Fibroblast of skin of abdomen (primary cell): ENCODE measurements around the gene KIAA0825.
"Not testable (repeated sequence)": the region's sequence is repeated elsewhere in the genome, so short reads cannot be mapped to it uniquely, and the experiment has no call there.

Source experiments
- DNase-seq: peaks from one replicate; pipeline ENCODE4 v3.0.0-alpha.2; 2013

Gene KIAA0825

DNA sequence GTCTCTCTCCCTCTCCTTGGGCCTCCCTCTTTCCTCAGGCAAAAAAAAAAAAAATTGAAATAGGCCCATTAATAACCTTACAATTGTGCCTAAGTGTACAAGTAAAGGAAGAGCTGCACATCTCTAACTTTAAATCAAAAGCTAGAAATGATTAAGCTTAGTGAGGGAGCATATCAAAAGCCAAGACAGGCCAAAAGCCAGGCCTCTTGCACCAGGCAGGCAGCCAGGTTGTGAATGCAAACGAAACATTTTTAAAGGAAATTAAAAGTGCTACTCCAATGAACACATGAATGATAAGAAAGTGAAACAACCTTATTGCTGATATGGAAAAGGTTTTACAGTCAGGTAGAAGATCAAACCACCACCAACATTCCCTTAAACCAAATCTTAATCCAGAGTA, 383.4 kb downstream of the KIAA0825 start:
- DNase-seq: no peak

DNA sequence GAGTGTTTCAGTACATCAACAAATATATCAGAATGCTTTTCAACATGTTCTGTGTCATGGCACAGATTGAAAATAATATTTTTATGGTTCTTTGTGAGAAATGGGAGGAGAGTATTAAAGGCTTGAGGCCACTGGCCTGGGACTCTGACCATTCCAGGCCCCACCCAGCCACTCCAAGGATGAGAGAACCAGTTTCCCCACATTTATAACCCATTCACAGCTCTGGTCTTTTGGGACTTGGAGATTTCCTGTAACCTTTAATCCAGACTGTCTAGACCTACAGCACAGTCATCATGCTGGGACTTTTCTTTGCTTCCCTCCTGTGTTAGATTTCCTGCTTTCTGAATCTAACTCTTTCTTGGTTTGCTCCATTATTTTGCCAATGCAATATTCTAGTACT, 389.6 kb downstream of the KIAA0825 start:
- no peak for DNase-seq

DNA sequence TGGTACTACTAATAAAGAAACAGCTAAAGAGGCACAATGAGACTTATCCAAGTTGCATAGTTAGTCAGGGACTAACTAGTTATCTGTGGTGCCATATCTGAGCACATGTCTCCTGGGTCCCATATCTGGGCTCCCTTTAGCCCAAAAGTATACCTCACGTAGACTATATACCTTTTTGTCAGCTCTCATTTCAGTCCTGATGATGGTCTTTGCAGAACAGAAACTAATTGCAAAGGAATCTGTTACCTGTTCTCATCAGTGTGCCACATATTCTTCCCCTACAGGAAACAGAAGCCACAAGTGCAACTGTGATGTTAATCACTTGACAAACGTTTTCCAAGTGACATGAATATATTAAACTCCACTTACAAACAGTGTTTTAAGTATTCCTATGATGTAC, 395.2 kb downstream of the KIAA0825 start:
- DNase-seq: no peak

DNA sequence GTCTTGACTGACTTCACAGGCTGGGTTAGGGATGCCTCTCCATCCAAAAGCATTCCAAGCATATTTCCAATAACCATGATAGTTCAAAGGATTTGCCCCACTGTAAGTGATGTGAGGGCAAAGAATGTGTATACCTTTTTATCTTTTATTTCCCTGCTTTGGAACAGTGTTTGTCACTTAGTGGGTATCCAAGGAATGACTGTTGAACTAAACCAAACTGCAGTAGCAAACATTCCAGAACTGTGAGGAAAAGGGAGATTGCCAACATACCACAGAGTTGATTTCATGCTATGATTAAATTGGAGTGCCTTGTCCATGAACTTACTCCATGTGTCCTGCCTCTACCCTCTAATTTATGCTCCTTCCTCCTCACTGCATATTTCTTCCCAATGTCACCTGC, 400.0 kb downstream of the KIAA0825 start:
- peak; percentile 92 for DNase-seq

DNA sequence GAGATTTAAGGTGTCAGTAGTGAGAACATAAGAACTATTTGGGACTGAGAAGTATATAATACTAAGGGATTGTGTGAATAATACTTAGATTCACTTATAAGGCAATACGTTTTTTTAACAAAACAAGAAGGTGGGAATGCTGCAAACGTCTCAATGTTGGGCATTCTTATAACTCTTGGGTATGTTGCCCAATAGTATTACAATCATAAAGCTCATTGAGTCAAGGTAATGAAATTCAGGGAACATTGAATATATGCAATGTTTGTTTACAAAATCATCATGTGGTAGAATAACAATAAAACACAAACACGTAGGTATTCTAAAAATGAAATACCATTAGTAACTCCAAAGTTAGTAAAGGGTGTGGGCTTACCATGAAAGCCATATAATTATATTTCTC, 400.7 kb downstream of the KIAA0825 start:
- no peak for DNase-seq

DNA sequence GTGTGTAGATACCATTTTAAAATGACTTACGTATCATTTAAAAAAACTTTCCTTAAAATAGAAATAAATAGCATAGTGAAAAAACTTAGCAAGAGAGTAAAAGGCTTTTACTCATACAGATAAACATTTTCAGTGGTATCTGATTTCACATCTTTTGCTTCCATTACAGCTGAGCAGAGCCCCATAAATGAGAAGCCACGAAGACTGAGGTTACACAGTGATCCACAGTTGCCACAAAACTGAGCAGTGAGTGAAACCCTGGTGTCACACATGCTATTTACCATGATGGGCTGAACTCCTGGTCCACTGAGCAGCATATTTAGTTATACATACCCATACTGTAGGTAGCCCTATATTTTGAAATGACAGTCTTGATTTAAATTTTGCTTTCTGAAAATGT, 401.2 kb downstream of the KIAA0825 start:
- peak; percentile 6 for DNase-seq

DNA sequence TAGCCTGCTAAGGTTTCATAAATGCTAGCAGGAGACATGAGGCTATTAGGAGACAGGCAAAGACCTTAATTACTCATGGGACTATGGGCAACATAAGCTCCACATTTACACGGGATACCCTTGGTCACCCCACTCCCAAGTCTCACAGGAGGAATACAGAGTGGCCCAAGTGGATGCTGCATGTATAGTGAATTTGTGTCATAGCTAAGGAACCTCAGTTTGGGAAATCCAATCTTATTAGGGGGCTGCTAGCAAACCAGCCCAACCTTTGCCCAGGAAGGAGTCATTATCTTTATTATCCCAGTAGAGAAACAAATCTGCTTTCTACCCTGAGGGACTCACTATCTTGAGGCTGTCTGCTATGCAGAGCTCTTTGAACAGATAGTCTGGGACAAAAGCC, 405.9 kb downstream of the KIAA0825 start:
- DNase-seq: no peak

DNA sequence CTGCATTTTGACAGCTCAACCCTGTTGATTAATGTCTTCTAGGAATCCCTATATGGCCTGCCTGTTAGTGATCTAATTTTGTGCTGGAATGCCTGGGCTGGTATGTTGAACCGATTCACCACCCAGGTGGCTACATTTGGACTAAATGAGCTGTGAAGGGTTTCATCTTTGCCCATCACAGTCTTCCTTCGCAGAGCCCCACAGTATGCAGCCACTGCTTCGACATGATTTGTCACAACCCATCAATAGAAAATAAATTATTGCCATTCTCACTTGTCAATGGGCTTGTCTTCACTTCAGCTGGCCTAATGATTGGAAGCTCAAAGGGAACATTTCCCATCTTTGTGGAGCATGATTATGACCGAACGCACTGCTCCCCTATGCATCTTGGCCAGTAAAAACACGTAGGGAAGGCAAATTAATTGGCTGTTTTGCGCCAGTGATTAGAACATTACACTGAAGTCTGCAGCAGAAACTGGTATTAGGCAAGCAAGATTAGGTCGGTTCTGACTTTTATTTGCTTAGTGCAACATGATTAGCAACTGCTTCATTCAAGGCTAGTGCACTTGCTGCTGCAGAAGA, 408.5 kb downstream of the KIAA0825 start:
- peak; percentile 3 for DNase-seq

DNA sequence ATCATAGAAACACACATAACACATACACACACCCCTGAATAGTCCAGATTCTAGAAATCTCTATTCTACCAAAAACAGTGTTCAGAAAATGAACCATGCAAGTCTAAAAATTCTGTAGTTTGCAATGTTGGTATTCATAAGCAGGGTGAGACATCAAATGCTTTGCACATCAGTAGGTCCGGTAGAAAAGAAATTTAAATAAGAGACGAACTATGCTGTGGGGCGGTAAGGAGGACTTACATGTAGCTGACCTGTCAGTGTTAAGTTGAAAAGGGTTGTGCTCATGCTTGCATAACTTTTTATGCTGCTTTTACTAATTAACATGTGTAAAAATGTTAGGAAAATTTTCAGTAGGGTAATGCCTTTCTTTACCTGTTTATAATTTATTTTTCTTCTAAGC, 409.1 kb downstream of the KIAA0825 start:
- DNase-seq: no peak

DNA sequence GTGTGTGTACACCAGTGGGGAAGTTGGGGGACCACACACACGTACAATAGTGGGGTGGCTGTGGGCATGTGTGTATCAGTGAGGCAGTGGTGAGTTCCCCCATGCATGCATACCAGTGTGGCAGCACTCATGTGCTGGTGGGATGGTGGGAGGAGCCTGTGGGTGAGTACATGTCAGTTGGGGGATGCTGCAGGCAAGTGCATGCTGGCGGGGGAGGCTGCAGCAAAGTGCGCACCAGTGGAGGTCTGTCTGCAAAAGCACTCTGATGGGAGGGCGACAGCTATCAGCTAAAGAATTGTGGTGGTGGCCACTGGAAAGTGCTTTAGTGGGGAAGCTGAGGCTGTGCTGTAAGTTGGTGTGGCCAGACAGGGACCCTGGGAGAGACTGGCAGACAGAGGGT, 418.8 kb downstream of the KIAA0825 start:
- DNase-seq: no peak

DNA sequence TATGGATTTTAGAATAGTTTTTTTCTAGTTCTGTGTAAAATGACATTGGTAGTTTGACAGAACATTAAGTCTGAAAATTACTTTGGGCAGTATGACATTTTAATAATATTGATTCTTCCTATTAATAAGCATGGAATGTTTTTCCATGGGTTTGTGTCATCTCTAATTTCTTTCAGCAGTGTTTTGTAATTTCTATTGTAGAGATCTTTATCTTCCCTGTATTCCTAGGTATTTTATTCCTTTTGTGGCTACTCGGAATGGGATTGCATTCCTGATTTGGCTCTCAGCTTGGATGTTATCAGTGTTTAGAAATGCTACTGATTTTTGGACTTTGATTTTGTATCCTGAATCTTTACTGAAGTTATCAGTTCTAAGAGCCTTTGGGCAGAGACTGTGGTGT, 420.4 kb downstream of the KIAA0825 start:
- no peak for DNase-seq

DNA sequence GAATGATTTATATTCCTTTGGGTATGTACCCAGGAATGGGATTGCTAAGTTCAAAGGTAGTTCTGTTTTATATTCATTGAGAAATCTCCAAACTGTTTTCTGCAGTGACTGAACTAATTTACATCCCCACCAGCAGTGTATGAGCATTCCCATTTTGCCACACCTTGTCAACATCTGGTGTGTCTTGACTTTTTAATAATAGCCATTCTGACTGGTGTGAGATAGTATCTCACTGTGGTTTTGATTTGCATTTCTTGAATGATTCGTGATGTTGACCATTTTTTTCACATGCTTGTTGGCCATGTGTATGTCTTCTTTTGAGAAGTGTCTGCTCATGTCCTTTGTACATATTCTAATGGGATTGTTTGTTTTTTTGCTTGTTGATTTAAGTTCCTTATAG, 421.5 kb downstream of the KIAA0825 start:
- no peak for DNase-seq

DNA sequence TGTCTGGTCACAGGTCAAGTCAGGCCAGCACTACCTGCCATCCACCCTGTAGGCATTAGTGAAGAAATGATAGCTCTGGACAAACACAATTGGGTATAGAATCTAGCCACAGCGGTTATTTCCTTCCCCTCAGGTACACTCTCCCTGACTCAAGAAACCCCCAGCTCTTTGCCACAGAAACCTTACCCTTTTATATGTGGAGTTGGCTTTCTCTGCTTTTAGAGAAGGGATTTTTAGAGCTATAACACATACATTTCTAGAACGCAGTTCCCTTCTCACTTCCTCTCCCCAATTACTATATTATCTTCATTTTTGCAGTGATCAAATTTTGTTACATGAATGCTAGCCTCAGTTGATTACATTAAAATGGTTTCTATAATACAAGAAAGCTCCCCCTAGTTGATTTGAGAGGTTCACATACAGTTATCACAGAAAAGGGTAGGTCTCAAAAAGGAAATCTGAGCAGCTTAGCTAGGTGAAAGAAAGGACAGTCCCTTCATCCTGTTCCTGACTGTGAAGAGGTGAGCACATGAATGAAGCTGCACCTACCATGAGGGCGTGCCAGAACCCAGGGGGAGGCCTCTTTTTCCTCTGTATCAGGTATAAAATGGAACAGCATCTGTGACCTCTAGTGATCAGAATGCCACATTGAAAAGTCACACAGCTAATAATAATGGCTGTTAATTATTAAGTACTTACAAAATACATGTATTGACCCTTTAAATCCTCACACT, 425.6 kb downstream of the KIAA0825 start:
- DNase-seq: no peak

DNA sequence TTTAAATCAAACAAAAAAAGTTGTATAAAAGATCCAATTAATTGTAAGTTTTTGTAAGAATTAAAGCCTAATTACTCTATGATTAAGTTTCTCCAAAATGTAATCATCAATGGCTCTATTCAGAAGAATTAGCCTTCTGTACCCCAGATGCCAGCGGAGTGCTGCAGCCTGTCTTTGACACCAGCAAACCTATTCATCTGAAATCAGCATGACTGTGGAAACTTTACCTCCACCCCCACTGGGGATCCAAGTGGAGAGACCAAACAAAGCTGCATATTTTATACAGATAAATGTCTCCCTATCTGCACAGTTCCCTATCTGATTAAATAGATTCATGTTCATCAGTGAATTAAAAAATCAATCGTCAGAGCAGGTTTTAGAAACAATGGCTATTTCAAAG, 426.8 kb downstream of the KIAA0825 start:
- DNase-seq: no peak

DNA sequence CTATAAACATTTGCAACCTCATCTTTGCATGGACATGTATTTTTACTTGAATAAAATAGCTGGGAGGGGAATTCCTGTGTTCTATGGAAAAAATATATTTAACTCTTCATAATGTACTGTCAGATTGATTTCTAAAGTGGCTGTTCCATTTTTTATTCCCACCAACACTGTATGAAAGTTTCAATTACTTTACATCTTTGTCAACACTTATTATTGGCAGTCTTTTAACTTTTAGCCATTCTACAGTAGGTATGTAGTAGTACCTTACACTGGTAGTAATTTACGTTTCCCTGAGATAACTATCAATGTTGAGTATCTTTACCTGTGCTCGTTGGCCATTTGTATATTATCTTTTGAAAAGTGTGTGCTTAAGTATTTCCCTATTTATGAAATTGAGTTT, 429.7 kb downstream of the KIAA0825 start:
- DNase-seq: no peak

DNA sequence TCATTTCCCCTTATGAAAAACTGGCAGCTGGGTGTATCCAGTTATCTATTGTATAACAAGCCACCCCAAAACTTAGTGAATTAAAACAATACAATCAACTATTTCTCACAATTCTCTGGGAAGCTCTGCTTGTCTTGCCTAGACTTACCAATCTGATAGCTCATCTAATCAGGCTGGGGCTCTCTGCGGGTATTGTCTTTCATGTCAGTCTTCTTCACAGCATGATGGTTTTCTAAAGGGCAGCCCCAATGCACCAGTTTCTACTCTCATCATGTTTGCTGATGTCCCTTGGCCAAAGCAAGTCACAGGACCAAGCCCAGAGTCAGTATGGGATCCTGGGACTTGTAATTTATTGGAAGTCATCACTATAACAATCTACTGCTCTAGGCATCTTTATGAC, 433.5 kb downstream of the KIAA0825 start:
- no peak for DNase-seq

DNA sequence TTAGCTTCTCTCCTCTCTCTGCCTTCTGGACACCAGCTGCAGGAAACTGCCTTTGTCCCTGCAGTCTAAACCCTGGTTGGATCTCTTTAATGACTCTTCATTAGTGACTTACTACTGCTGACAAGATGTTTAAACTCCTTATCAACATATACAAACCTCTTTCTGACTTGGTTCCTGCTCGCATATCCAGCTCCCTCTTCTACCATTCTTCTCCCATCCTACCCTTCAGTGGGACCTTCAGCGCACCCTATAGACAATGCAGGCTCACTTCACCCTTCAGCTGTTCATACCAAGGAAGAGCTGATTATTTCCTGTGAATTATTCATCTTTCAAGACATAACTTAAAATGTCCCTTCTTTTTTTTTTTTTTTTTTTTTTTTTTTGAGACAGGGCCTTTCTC, 436.5 kb downstream of the KIAA0825 start:
- DNase-seq: no peak

DNA sequence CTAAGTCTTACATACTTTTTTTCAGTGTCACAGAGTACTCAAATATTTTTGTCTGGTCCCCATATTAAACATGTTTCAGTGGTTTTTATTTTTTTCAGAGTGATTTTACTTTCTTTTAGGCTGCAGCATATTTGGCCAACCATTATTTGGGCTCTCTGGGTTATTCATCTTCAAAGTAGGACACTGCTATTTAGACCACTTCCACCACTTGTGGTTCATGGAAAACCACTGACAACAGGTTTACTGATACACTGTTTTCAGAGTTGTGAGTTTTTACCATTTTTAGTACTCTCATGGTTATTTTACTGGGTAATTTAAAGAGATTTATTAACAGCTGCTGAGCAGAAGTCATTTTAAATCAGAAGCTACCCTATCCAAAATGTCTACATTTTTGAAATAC, 437.6 kb downstream of the KIAA0825 start:
- DNase-seq: peak; percentile 37

DNA sequence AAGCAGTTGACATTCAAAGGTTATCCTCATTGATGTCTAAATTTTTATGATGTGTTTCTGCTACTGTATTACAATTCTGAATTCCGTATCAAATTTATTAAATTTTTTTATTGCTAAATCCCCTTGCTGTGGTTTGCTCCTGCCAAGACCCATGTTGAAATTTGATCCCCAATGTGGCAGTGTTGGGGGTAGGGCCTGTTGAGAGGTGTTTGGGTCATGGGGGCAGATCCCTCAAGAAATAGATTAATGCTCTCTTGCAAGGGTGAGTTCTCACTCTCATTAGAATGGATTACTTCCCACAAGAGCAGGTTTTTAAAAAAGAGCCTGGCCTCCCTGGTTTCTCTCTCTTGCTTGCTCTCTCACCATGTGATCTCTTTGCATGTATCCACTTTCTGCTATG, 442.5 kb downstream of the KIAA0825 start:
- DNase-seq: no peak

DNA sequence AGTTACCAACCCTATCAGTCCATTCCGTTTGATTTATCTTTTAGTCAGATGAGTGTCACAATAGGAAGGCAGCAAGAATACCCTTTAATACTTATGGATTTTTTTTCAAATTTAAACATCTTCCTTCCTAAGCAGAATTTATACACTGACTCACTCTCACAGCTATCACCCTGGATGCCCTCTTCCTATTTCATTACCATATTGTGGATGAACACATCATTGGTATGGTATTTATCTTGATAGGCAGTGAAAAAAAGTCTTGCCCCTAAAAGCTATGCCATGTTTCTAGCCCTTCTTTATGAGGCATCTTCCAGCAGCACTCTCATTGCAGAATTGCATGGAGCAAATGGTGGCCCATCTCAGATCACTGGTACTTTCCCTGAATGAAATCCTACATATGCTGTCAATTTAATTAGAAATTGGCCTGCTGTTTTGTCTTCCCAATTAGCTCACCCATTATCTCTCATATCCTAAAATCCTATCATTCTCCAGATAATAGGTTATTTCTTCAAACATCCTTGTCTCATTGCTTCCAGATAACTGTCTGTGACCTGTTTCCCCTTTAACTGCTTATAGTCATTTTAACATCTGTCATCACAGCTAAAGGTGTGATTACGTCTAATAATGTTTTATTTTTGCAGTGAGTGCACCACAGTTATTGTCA, 443.5 kb downstream of the KIAA0825 start:
- DNase-seq: peak; percentile 48

DNA sequence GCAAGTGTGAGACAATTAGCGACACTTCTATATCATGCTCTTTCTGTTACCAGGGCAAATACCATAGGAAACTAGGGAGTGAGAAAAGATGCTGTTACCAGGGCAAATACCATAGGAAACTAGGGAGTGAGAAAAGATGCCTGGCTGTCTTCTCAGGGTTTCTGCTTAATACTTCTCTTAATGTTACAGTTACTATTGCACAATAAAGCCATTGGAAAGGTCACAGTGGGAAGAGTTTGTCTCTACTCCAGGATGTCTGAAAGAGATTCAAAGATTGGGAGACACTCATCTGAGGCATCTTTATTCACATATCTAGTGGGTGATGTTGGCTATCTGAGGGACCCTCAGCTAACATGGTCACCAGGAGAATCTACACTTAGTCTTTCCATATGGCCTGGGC, 445.3 kb downstream of the KIAA0825 start:
- DNase-seq: no peak

DNA sequence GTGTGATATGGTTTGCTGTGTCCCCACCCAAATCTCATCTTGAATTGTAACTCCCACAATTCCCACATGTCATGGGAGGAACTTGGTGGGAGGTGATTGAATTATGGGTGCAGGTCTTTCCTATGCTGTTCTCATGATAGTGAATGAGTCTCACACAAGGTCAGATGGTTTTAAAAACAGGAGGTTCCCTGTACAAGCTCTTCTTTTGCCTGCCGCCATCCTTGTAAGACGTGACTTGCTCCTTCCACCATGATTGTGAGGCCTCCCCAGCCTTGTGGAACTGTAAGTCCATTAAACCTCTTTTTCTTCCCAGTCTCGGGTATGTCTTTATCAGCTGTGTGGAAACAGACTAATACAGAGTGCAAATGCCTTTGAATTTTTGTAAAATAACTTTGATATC, 447.3 kb downstream of the KIAA0825 start:
- DNase-seq: not testable (repeated sequence)

DNA sequence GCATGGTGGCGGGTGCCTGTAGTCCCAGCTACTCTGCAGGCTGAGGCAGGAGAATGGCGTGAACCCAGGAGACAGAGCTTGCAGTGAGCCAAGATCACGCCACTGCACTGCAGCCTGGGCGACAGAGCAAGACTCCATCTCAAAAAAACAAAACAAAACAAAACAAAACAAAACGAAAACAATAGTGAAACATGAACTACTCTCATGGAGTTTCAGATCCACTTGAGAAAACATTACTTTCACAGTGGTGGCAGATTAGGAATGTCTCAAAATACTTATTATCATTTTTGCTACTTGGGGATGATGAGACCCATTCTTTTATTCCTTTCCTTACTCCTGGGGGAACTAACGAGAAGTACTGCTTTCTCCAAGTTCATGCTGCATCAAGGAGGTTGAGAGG, 448.2 kb downstream of the KIAA0825 start:
- not testable (repeated sequence) for DNase-seq

DNA sequence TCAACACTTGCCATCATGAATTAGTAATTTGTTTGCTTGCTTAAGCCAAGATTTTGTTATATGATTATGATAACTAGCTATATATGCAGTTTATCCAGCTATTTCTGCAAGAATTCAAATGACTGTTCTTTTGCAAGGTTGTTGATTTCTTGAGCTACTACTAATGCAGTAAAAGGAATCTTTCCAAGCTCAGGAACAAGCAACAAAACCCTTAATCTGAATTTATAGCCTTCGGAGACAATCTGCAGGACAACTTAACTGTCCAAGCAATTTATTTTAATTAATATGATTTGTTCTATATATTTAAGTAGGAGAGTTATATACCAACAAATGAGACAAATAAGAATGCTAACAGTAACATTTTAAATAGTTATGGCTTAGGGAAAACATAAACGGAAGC, 450.3 kb downstream of the KIAA0825 start:
- DNase-seq: no peak
